ENCODE results near the gene SMG6. TPM values are rescaled to one million over a fixed set of nuclear protein-coding genes. Genes with fewer than 3 reads are reported as not detected.

Gene SMG6
- polyA plus RNA-seq, 1 of the 3 experiments (the other 2 are of a cell fraction): 15.7 TPM

GRCh38 chr17:2059547-2060384 is 243.8 kb downstream of the SMG6 start:
- no peaks in the 10 kb centered on the region for H3K9me3 ChIP-seq
- peaks cover 5% of the 10 kb centered on the region for H3F3A ChIP-seq (replicated peaks; ENCODE audit: insufficient read depth)
- 89% methylated on average over 19 of the region's 21 CpGs for WGBS (ENCODE audit: low lambda C conversion rate)
- no peaks in the 10 kb centered on the region for H3K79me2 ChIP-seq (ENCODE audit: insufficient read depth)
- ChIA-PET CTCF (interaction anchor here (0.9 to 8.0 kb wide), 7 partner anchors 13 to 193 kb away, joined by 3 to 185 read pairs (median 6); no protein-coding TSS in a partner anchor), POLR2A (no interaction called here)
- H3K27ac ChIP-seq (ENCODE audit: low read depth in 2 of 2, low read length in 1 of 2): no peak overlapping the region; a peak in 1 of 4 replicates
- peaks cover 13 to 18% of the 10 kb centered on the region in 2 experiments; a peak in 3 of 4 replicates for H3K4me1 ChIP-seq (ENCODE audit: control insufficient read depth in 1 of 2, insufficient read depth in 2 of 2, low read depth in 1 of 2, low read length in 1 of 2)
- H3K36me3 ChIP-seq (replicated peaks in 1 of 2; ENCODE audit: control insufficient read depth in 1 of 2, insufficient read depth in 2 of 2, low read length in 1 of 2): peaks cover 0 to 36% of the 10 kb centered on the region in 2 experiments
- no peak overlapping the region for H3K4me2 ChIP-seq
- H4K20me1 ChIP-seq (ENCODE audit: insufficient read depth): no peaks in the 10 kb centered on the region
- no peak overlapping the region for H3K9ac ChIP-seq
- TF ChIP-seq USF2 (IDR thresholded peaks at IDR 0.05; ENCODE audit: borderline replicate concordance, low read depth, low read length) (no peak), TAF1 (IDR thresholded peaks at IDR 0.05; ENCODE audit: borderline replicate concordance, low read depth, low read length) (no peak), IRF3 (IDR thresholded peaks at IDR 0.05; ENCODE audit: low read depth, low read length) (no peak), FOSL2 (IDR thresholded peaks at IDR 0.05; ENCODE audit: borderline replicate concordance, low read depth) (no peak), REST (IDR thresholded peaks at IDR 0.05; ENCODE audit: low read depth, low read length) (no peak), ZBTB33 (IDR thresholded peaks at IDR 0.05; ENCODE audit: borderline replicate concordance, low read depth) (no peak), JUND (IDR thresholded peaks at IDR 0.05) (no peak)
- H3K9me2 ChIP-seq: no peaks in the 10 kb centered on the region
- DNase-seq: no peak
- no peak overlapping the region for H3K4me3 ChIP-seq (ENCODE audit: low read depth in 2 of 2, low read length in 1 of 2)
- no peaks in the 10 kb centered on the region for H3K27me3 ChIP-seq (ENCODE audit: insufficient read depth)
- no peak overlapping the region for H2AFZ ChIP-seq (ENCODE audit: low read depth)
